GM21723 (cell line): ENCODE measurements around the gene PFKFB4.
A peak's percentile ranks its signal among the peaks of the same experiment; 100 is the strongest.

ENCODE experiments used
- ATAC-seq: cut with Tn5 transposase; IDR thresholded peaks from one replicate; pipeline ENCODE4 v1.9.1; 2021; ENCODE audit warnings: mild to moderate bottlenecking, moderate library complexity; ENCODE audit not compliant: unreplicated experiment

Gene PFKFB4

DNA sequence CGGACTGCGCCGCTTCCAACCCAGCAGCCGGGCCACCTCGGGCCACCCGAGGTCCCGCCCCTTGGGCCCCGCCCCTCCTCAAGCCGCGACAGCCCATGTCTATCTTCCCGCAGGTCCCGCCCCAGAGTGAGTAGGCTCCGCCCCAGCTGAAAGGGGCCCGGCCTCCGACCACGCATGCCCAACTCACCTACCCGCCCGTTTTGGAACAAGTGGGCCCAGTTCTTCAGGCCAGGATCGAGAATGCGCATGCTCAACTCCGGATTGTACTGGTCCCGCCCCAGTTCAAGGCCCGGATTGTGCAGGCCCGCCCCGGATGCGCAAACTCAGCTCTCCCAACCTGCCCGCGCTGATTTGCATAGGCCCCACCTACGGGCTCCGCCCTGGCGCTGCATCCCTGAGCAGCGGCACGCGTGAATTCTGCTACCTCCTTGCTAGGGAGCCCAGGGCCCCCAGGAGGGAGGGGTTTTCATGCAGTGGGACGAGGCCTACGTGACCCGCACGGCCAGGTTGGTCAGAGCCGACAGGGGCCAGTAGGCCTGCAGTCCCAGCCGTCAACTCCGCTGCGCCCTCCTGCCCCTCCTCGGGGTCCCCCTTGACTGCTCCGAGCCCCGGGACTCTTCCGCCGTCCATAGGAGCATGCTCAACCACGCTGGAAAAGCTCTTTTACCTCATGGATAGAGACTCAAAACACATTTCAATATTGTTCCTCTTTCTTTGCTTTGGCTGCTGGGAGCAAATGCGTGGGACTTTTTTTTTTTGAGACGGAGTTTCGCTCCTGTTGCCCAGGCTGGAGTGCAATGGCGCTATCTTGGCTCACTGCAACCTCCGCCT lies at the start of gene PFKFB4:
TSS of gene PFKFB4 (minus strand) at position 8 of the 831 bp plus-strand sequence. CDS start 26 bp downstream, outside the sequence.
- peak; percentile 83 for ATAC-seq

DNA sequence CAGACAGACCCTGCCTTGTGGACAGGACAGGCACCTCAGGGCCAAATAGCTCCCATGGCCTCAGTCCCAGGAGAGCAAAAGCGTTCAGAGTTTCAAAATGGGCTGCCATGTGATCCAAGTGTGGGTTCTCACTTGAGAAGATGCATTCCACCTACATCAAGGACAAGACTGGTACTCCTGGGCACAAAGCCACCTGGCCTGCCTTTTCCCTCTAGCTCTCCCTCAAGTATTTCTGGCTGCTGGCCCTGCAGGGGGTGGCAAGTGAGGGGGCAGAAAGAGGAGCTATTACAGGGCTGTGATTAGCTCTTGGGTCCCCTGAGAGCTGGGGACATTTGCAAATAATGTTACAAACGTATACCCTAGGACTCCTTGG lies 45.0 kb upstream of the PFKFB4 start:
- no peak for ATAC-seq

DNA sequence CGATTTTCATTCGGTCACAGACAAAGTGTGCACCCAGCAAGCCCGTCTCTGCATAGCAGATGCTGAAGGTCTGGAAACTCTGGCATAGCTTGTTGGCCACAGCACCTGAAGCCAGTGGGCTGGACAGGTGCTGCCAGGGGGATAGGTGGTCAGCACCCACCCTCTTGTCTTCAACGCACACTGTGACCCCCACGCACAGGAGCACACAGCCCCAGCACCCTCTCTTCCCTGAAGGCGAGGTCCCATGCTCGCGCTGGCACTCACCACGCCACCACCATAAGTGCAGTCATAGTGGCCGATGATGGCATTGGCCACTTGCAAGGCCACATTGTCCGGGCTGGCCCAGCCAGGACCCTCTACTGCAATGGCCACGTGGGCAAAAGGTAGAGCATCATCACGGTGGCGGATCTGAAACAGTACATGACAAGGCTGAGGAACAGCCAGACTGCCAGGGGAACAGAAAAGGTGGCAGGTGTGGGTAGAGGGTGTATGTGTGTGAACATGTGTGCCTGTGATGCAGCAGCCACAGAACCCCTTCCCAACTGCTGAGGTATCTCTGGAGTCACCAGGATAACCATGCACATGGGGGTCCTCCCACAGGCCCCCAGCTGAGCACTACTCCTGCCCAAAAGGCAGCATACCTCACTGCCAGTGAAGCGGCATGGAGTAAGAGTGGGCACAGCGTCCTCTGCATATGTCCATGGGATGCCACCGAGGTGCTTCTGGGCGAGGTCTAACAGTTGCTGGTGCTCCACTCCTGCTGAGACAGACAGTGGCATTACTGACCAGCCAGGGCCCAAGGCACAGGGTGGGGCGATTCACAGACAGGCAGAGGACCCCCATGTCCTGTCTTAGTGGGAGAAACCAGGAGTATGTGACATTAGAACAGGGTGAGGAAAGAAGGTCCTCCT lies 44.4 kb upstream of the PFKFB4 start:
- ATAC-seq, result no peak

DNA sequence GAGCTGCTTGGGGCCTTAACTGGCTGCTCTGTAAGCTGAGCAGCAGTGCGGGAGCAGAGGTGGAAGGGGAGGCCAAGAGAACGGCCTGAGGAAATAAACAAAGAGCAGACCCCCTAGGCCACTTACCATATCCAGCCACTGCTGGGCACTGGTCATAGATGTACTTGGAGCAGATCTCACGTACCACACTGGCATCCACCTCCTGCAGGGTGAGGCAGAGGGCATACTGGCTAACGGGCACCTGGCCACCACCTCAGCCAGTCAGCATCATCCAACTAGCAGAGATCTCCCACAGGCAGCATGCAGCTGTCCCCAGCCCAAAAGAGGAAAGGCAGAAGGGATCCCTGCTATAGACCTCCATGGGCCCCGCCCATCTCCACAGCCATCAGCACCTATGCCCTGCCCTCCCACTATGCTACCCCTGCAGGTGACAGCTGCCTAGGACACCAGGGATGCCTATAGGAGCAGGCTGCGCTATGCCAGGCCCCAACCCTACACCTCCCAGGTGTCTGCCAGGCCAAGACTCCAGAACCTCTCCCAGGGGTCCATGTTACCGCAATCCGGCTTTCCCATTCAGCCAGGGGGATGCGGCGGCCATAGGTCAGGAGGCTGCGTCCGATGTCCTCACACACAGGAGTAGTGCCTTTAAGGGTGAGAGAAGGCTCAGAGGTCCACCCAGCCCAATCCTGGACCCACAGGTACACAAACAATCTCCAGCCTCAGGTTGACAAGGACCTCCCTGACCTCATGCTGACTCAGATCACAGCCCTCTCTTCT lies 43.1 kb upstream of the PFKFB4 start:
- no peak for ATAC-seq

DNA sequence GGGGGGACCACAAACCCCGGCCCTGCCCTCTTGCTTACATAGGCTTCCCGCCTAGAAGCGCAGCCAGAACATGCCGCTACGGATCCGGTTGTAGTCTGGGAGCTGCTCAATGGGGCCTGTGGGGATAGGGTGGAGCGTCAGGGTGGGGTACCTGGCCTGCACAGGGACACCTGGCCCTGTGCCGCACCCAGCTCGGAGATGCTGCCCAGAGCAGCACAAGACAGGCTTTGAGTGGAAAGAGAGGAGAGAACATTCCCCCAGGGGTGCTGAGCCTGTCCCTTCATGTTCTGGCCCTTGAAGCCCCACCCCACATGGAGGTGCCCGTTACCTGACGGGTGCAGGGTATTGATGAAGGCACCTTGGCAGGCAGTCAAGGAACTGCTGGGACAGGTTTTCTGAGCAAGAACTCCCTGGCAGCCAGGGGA lies 42.5 kb upstream of the PFKFB4 start:
- no peak for ATAC-seq

DNA sequence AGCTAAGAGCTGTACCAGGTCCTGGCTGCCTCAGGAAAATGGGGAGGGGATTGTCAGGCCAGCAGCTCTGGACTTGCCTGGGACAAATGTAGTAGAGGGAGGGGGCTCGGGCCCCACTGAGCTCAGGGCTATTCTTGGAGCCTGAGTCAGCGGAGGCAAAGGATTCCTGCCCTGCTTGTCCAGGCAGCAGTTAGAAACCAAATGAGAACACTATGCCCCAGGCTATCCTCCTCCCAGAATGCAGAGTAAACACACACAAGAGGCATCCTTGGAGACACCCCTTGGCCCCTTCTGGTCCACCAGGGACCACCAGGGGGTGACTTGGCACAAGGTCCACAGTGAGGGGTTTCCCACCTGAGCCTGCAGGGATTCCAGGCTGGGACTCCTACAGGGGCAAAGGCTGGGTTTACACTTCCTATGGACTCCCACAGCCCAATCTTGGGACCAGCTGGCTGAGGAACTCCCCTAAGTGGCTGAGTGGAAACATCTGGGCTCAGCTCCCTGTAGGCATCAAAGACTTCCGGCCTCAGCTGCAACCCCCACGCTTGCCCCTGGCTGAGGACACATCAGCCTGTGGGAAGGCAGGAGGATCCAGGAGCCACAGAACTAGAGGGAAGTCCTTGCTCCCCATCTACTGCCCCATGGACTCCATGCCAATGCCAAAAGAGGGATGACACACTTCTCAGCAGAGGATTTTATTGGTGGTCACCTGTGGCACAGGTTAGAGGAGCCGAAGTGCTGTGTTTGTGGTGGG lies 41.9 kb upstream of the PFKFB4 start:
- ATAC-seq, result no peak

DNA sequence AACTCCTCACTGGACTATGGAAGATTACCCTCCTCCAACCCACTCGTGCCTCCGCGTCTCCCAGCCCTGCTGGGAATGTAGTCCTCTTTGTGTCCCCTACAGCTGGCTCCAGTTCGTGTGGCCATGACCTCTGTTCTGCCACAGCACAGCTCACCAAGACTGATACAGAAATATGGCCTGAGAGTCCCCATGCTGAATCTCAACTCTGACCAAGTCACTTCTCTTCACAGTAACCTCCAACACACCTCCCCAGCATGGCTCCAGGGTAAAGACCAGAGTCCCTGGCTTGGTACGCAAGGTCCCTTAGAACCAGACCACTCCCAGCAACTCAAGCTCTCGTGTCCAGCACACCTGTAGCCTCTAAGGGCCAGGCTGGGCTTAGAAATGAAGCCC lies 40.8 kb upstream of the PFKFB4 start:
- no peak for ATAC-seq

DNA sequence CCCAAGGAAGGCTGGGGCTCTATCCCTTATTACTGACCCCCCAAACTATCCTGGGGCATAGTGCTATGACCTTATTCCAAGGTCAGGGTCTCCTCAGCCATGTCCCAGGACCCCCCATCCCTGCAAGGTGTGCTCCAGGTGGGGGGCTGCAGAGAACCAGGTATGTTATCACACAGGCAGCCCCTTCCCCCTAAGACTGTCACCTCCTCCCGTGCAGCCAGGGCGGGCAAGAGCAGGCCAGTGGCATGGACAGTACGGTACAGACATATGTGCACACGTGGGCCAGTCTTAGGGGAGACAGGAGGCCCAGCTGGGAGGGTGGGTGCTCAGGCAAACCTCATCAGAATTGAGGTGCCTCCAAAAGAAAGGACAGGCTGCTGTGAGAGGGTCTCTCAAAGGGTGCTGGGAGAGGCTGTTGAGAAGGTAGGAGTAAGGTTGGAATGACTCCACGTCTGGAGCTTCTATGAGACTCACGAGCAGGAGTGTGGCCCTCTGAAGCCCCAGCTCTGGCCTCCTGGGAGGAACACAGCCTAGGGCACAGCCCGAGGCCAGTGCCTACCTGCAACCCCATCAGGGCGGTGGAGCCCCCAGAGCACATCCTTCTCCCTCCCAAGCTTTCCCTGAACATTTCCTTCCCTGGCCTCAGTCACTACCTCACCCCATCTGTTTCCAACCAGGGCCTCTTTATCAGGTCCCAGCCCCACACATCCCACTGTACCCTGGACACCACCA lies 40.2 kb upstream of the PFKFB4 start:
- no peak for ATAC-seq

DNA sequence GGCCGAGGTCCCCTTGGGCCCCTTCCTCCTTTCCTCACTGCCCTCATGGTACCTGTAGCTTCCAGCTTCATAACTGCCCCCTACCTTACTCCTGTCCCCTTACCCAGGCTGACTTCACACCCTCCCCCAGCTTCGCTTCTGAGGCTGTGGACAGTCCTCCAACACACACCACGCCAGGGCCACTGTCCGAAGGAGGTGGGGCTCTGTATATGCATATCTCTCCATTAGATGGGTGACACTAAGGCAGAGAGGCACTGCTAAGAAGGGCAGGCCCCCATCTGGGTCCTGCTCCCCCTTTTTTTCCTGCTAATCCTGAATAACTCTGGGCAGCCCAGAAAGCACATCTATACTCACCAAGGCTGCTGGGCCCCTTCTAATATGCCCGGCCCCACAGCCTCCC lies 39.6 kb upstream of the PFKFB4 start:
- no peak for ATAC-seq

DNA sequence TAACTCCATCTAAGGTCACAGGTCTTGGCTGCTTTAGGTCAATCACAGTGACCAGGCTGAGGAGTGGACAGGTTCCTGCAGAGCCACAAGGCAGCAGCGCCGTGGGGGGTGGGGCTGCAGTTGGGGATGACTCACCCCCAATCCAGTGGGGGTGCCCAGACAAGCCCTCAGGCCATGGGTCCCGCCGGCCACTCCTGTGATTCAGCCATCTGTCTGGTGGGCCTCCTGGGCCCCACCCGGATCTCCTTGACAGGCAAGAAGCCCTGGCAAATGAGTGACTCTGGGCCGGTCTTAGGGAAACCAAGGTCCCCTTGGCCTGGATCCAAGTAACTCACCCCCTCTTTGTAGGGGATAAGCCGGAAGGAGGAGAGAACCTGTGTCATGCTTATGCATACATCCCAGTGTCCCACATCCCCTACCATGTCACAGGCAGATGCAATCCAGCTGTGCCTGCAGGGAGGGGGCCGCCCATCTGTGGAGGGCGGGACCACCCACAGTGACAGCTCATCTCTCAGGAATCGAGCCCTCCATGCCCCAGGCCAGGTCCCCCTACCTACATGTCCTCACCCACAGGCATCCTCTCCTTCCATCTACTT lies 39.0 kb upstream of the PFKFB4 start:
- ATAC-seq, result no peak

DNA sequence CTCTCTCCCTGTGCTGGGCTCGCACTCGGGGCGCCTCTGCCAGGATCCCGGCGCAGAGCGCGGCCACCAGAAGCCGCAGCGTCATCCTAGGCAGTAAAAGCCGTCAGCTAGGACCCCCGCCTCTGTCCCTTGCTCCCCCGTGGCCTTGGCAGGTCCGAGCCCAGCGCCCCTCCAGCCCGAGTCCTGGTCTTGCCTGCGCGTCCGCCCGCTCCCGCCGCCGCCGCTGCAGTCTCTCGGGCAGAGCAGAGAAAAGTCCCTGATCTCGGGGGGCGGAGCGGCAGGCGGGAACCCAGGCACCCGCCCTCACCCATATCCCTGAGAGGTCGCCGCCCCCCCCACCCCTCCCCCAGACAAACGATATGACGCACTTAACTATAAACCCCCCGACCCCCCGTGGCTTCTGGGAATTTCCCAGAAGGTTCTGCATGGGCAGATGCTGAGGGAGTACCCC lies 38.5 kb upstream of the PFKFB4 start, which contains the start of gene COL7A1:
TSS of gene COL7A1 (minus strand) at position 255 of the 451 bp plus-strand sequence. CDS start at position 85, 170 bp downstream.
- no peak for ATAC-seq

DNA sequence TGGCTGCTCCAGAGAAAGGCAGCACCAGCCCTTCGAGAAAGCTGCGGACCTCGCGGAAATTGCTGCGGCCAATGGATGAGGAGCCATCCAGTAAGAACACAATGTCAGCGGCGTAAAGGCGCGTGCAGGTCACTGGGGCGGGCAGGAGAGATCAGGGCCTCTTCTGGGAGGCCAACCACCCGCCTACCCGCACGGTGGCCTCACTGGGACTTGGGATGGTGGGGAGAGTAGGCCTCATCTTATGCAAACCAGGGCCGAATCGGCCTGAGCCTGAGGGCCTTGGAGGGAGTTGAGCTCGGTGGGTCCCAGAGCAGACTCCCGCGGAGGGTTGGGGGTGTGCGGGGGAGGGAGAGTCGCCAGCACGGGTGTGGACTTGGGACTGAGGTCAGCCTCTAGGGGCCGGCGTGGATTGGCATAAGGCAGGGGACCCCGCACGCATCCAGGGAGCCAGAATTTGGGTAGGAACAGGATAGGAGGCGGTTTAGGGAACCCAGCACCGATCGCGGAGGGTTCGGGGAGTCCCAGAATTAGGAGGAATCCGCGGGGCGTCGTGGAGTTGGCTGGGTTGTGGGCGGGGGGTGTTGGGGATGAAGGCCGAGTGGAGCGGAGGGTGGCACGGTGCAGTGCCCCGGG lies 37.9 kb upstream of the PFKFB4 start:
- ATAC-seq, result no peak

DNA sequence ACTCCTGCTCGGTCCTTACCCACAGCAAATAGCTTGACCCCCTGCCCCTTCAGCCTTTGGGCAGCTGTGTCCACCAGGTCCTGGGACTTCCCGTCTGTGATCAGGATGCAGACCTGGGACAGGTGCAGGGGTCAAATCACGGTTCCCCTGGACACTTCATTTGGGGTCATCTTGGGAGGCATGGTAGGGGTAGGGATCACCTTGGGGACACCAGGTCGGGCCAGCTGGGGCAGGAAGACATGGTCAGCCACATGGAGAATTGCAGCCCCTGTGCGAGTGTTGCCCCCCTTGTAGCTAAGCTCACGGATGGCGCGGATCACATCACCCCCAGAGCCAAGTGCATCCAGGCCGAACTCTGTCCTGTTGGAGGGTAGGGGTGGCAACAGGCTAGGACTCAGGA lies 36.7 kb upstream of the PFKFB4 start:
- ATAC-seq, result no peak

DNA sequence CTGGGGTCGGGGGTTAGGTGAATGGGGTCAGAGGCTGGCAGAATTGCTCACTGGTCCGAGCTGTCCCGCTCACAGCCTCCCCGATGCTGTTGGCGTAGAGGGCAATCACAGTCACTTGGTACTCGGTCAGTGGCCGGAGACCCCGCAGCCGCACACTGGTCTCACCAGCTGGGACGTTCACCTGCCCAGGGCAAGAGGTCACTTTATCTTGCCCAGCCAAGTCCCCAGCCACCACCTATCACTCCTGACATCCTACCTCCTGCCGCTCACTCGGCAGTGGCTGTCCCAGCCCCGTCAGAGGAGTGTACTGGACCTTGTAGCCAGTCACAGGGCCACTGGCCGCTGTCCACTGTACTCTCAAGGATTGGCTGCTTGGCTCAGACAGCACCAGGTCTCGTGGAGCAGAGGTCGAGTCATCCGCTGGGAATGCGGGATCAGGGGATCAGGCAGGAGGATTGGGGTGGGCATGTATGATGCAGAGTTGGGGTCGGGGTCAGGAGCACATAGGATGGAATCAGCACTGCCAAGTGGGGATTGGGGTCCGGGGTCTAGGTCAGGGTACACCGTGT lies 36.0 kb upstream of the PFKFB4 start:
- ATAC-seq, result no peak

DNA sequence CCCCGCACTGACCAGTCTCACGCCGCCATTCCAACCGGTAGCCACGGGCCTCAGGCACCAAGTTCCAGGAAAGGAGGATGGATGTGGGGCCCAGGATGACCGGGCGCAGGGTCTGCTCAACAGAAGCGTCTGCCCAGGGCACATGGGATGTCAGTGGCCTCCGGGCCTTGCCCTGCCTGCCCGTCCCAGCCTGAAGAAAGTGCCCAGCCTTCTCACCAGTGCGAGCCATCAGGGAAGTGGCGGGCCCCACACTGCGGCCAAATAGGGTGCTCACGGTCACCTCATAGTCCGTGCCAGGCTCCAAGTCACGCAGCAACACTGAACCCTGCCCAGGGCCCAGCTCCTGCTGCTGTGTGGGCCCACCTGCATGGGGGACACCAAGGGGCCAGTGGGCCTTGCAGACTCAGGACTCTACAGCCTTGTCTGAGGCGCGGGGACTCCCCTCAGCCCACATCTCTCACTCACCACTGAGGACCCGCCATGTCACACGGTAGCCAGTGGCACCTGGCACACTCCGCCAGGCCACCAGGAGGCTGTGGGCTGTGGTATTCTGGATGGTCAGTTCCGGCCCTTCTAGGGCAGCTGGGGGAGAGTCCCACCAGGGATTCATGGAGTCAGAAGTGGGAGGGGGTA lies 35.4 kb upstream of the PFKFB4 start:
- no peak for ATAC-seq

DNA sequence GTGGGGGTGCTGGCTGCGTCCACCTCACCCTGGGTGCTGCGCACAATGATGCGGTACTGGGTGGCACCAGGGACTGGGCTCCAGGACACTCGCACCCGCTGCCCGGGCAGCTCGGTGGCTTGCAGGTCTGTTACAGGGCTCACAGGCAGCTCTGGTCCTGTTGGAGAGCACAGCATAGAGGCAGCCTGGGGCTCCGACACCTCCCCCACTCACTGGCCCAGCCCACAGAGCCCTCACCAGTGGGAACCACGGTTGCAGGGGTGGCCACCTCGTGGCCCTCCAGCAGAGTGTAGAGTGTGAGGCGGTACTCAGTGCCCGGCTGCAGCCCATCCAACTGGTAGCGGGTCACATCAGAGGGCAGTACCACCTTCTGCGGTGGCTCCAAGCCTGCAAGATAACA lies 34.8 kb upstream of the PFKFB4 start:
- no peak for ATAC-seq

DNA sequence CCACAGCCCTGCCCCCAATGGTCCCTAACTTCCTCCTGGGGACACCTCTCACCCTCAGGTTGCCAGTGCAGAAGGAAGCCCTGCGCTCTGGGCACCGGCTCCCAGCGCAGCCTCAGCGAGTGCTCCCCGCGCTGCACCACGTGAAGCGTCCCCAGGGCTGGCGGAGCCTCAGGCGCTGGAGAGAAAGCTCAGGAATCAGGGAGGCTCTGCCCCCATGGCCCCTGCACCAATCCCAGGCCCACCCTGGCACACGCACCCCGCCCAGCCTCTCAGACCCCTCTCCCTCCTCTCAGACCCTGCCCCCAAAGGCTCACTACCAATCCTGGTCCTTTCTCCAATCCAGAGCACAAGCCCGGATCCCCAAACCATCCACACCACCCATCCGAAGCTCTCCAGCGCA lies 31.6 kb upstream of the PFKFB4 start:
- ATAC-seq, result no peak

DNA sequence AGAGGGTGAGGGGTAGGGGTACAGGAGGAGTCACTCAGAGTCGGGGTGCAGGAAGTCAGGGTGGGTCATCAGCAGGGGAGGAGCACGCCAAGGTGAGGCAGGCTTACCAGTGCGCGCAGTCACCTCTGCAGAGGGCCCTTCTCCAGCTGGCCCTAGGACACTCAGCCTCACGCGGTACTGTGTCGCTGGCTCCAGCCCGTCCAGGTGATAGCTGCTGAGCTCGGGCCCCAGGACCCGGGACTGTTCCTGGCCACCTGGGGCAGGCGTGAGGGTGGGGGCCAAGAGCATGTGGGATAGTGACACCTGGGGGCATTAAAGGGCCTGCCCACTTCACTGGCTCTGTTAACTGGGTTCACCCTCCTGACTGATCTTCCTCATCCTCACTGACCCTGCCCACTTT lies 31.1 kb upstream of the PFKFB4 start:
- ATAC-seq, result no peak
